ENCODE results near the gene ANKRD52.
"Not testable (repeated sequence)": the region's sequence is repeated elsewhere in the genome, so short reads cannot be mapped to it uniquely, and the experiment has no call there.

ANKRD52 gene

GRCh38 chr12:56198836-56199235, 59.3 kb downstream of the ANKRD52 start:
- no peaks in the 10 kb centered on the region for H3K36me3 Mint-ChIP-seq
- no peaks in the 10 kb centered on the region for H3K9me3 Mint-ChIP-seq
- DNase-seq (ENCODE audit: low spot score in 2 of 2) (no peak), ATAC-seq (ENCODE audit: low read depth) (no peak)
- H3K27me3 Mint-ChIP-seq: no peaks in the 10 kb centered on the region
- H3K27ac Mint-ChIP-seq: no peak overlapping the region
- H3K4me1 Mint-ChIP-seq: peaks cover 7% of the 10 kb centered on the region
- H3K4me3 Mint-ChIP-seq: no peak overlapping the region

- DNase-seq (ENCODE audit: low spot score in 2 of 2) (no peak), ATAC-seq (ENCODE audit: low read depth) (no peak)
- no peak overlapping the region for H3K4me3 Mint-ChIP-seq
- no peaks in the 10 kb centered on the region for H3K9me3 Mint-ChIP-seq
- H3K36me3 Mint-ChIP-seq: no peaks in the 10 kb centered on the region
- H3K27ac Mint-ChIP-seq: no peak overlapping the region
- H3K27me3 Mint-ChIP-seq: no peaks in the 10 kb centered on the region
- H3K4me1 Mint-ChIP-seq: peaks cover 12% of the 10 kb centered on the region
Observed at GRCh38 chr12:56197921-56198635, 60.1 kb downstream of the ANKRD52 start.

GRCh38 chr12:56196818-56197550, 61.2 kb downstream of the ANKRD52 start:
- not testable (repeated sequence) for DNase-seq (ENCODE audit: low spot score in 2 of 2); H3K27me3 Mint-ChIP-seq; H3K9me3 Mint-ChIP-seq

GRCh38 chr12:56193025-56193578, 65.1 kb downstream of the ANKRD52 start:
- ATAC-seq (ENCODE audit: low read depth) (peak; percentile 15), DNase-seq (ENCODE audit: low spot score in 2 of 2) (peak; percentile 72 to 77)
- peaks cover 31% of the 10 kb centered on the region for H3K4me1 Mint-ChIP-seq
- no peak overlapping the region for H3K4me3 Mint-ChIP-seq
- H3K27ac Mint-ChIP-seq: peak overlapping the region; percentile 70
- H3K9me3 Mint-ChIP-seq: no peaks in the 10 kb centered on the region
- no peaks in the 10 kb centered on the region for H3K36me3 Mint-ChIP-seq
- no peaks in the 10 kb centered on the region for H3K27me3 Mint-ChIP-seq

More at GRCh38 chr12:56196818-56197550, 61.2 kb downstream of the ANKRD52 start:
- H3K4me3 Mint-ChIP-seq; H3K27ac Mint-ChIP-seq; ATAC-seq (ENCODE audit: low read depth); H3K36me3 Mint-ChIP-seq: not testable (repeated sequence)
- peaks cover 15% of the 10 kb centered on the region for H3K4me1 Mint-ChIP-seq

GRCh38 chr12:56192582-56192981, 65.6 kb downstream of the ANKRD52 start:
- peaks cover 35% of the 10 kb centered on the region for H3K4me1 Mint-ChIP-seq
- H3K27ac Mint-ChIP-seq: peak overlapping the region; percentile 70
- no peak for DNase-seq (ENCODE audit: low spot score in 2 of 2)
- no peak for ATAC-seq (ENCODE audit: low read depth)
- H3K9me3 Mint-ChIP-seq: no peaks in the 10 kb centered on the region
- no peak overlapping the region for H3K4me3 Mint-ChIP-seq
- H3K27me3 Mint-ChIP-seq: no peaks in the 10 kb centered on the region
- H3K36me3 Mint-ChIP-seq: no peaks in the 10 kb centered on the region

- H3K4me3 Mint-ChIP-seq: peak overlapping the region; percentile 93
- DNase-seq (ENCODE audit: low spot score in 2 of 2) (no peak), ATAC-seq (ENCODE audit: low read depth) (no peak)
- peaks cover 4% of the 10 kb centered on the region for H3K36me3 Mint-ChIP-seq
- no peaks in the 10 kb centered on the region for H3K9me3 Mint-ChIP-seq
- no peaks in the 10 kb centered on the region for H3K27me3 Mint-ChIP-seq
- peaks cover 41% of the 10 kb centered on the region for H3K4me1 Mint-ChIP-seq
- H3K27ac Mint-ChIP-seq: peak overlapping the region; percentile 98
Observed at GRCh38 chr12:56190695-56191155, 67.5 kb downstream of the ANKRD52 start.

- H3K27me3 Mint-ChIP-seq: no peaks in the 10 kb centered on the region
- H3K36me3 Mint-ChIP-seq: peaks cover 5% of the 10 kb centered on the region
- peaks cover 41% of the 10 kb centered on the region for H3K4me1 Mint-ChIP-seq
Observed at GRCh38 chr12:56189918-56190694, 68.1 kb downstream of the ANKRD52 start.

GRCh38 chr12:56189099-56189917, 68.9 kb downstream of the ANKRD52 start, which contains the start of gene SMARCC2:
SMARCC2 (minus strand) TSS chr12:56189483; CDS start chr12:56189461, 22 bp downstream.
- peak within 1 kb of the TSS; percentile 93 for H3K4me3 Mint-ChIP-seq
- H3K27ac Mint-ChIP-seq: peak within 1 kb of the TSS; percentile 98
- H3K9me3 Mint-ChIP-seq: no peaks in the 10 kb centered on the region
- H3K36me3 Mint-ChIP-seq: peaks cover 10% of the 10 kb centered on the region
- H3K27me3 Mint-ChIP-seq: no peaks in the 10 kb centered on the region
- peak; percentile 83 for ATAC-seq (ENCODE audit: low read depth)
- DNase-seq (ENCODE audit: low spot score in 2 of 2): peak; percentile 82 to 85
- peaks cover 37% of the 10 kb centered on the region for H3K4me1 Mint-ChIP-seq

More at GRCh38 chr12:56189918-56190694, 68.1 kb downstream of the ANKRD52 start:
- no peaks in the 10 kb centered on the region for H3K9me3 Mint-ChIP-seq
- peak overlapping the region; percentile 93 for H3K4me3 Mint-ChIP-seq
- peak; percentile 56 to 66 for DNase-seq (ENCODE audit: low spot score in 2 of 2)
- peak; percentile 30 for ATAC-seq (ENCODE audit: low read depth)
- peak overlapping the region; percentile 98 for H3K27ac Mint-ChIP-seq

GRCh38 chr12:56188778-56189098, 69.4 kb downstream of the ANKRD52 start:
- Mint-ChIP-seq H3K27ac (peak overlapping the region; percentile 98), H3K9me3 (no peaks in the 10 kb centered on the region), H3K36me3 (peaks cover 12% of the 10 kb centered on the region), H3K4me3 (peak overlapping the region; percentile 88), H3K27me3 (no peaks in the 10 kb centered on the region), H3K4me1 (peaks cover 36% of the 10 kb centered on the region)
- DNase-seq (ENCODE audit: low spot score in 2 of 2) (peak; percentile 16 to 40), ATAC-seq (ENCODE audit: low read depth) (peak; percentile 2)

GRCh38 chr12:56188131-56188777, 69.9 kb downstream of the ANKRD52 start:
- Mint-ChIP-seq H3K27me3 (no peaks in the 10 kb centered on the region), H3K4me1 (peaks cover 33% of the 10 kb centered on the region), H3K27ac (peak overlapping the region; percentile 98), H3K36me3 (peaks cover 12% of the 10 kb centered on the region), H3K4me3 (peak overlapping the region; percentile 88), H3K9me3 (no peaks in the 10 kb centered on the region)
- no peak for DNase-seq (ENCODE audit: low spot score in 2 of 2)
- ATAC-seq (ENCODE audit: low read depth): no peak

Data from memory B cell (primary cell).